ENCODE measurements around the gene PHEX.

DNA sequence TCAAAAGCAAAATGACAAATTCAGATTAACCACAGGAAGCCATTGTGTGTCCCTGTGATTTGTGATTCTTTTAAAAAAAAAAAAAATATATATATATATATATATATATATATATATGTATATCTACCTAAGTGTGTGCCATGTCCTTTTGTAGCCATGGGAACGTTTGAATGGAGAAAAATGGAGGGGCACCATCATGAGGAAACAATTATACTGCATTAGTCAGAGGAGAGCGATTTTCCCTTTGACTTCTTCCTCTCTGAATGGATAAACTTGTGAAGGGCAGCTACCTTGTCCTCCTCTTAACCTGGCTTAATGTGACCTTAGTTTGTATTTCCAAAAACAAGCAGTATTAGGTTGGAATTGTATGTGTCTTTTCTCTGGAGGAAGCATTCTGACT is 217.2 kb downstream of the PHEX start:
- TF ChIP-seq, protein P1, sequence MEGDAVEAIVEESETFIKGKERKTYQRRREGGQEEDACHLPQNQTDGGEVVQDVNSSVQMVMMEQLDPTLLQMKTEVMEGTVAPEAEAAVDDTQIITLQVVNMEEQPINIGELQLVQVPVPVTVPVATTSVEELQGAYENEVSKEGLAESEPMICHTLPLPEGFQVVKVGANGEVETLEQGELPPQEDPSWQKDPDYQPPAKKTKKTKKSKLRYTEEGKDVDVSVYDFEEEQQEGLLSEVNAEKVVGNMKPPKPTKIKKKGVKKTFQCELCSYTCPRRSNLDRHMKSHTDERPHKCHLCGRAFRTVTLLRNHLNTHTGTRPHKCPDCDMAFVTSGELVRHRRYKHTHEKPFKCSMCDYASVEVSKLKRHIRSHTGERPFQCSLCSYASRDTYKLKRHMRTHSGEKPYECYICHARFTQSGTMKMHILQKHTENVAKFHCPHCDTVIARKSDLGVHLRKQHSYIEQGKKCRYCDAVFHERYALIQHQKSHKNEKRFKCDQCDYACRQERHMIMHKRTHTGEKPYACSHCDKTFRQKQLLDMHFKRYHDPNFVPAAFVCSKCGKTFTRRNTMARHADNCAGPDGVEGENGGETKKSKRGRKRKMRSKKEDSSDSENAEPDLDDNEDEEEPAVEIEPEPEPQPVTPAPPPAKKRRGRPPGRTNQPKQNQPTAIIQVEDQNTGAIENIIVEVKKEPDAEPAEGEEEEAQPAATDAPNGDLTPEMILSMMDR (IDR thresholded peaks at IDR 0.05) = no peak
- TF ChIP-seq ZFX (IDR thresholded peaks at IDR 0.05; ENCODE audit: borderline replicate concordance) = no peak
